Measurements from ENCODE around the gene NIF3L1.

DNA sequence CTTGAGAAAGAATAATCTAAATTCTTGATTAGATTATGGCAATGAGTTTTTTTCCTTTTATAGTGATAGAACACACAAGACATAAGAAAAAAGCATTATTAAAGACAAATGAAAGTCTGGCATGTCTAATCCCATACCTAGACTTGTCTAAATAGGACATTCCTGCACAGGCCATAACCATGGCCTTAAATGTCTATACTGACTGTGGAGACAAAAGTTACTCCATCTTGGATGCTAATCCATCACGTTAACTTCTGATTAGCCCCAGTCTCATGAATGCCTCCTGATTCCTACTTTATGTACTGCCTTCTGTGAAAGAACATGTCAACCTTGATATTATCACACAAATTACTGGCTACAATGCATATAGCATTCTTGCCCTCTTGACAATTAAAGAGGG, 50.7 kb downstream of the NIF3L1 start:
- no peak for TF ChIP-seq ZFP36 (IDR thresholded peaks at IDR 0.05; ENCODE audit: low read depth, low read length, partially characterized antibody)
- TF ChIP-seq, protein P1, sequence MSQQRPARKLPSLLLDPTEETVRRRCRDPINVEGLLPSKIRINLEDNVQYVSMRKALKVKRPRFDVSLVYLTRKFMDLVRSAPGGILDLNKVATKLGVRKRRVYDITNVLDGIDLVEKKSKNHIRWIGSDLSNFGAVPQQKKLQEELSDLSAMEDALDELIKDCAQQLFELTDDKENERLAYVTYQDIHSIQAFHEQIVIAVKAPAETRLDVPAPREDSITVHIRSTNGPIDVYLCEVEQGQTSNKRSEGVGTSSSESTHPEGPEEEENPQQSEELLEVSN (IDR thresholded peaks at IDR 0.05; ENCODE audit: borderline replicate concordance in 1 of 2, extremely low read depth in 1 of 2, insufficient read depth in 1 of 2, insufficient read length in 1 of 2, low read depth in 1 of 2, low read length in 1 of 2, poor library complexity in 1 of 2, severe bottlenecking in 1 of 2) = no peak
- TF ChIP-seq PHF20 (IDR thresholded peaks at IDR 0.05; ENCODE audit: partially characterized antibody) = no peak
- no peak for TF ChIP-seq ZFP1 (CRISPR knock-in tag; IDR thresholded peaks at IDR 0.05)

Data from K562 (cell line).